HEK293 (cell line): Measurements from ENCODE around the gene MMP15.

Experiments
- CTCF ChIP-seq: fragments of 450-650 bp; formaldehyde crosslinking; IDR thresholded peaks from 2 replicates; pipeline ENCODE4 v1.5.1; 2016; ENCODE audit warnings: missing biosample characterization, missing genetic modification characterization
- SP2 ChIP-seq: fragments of 450-650 bp; formaldehyde crosslinking; IDR thresholded peaks from 2 replicates; pipeline ENCODE4 v1.5.1; 2016; ENCODE audit warnings: missing biosample characterization, missing genetic modification characterization
- TSHZ1 ChIP-seq: fragments of 450-650 bp; formaldehyde crosslinking; IDR thresholded peaks from 2 replicates; pipeline ENCODE4 v1.5.1; 2016; ENCODE audit warnings: missing biosample characterization, missing genetic modification characterization, borderline replicate concordance
- ZNF362 ChIP-seq: fragments of 450-650 bp; formaldehyde crosslinking; IDR thresholded peaks from 2 replicates; pipeline ENCODE4 v1.5.1; 2016; ENCODE audit warnings: missing biosample characterization, missing genetic modification characterization
- ZNF398 ChIP-seq: fragments of 450-650 bp; formaldehyde crosslinking; IDR thresholded peaks from 2 replicates; pipeline ENCODE4 v1.5.1; 2017; ENCODE audit warnings: missing biosample characterization, missing genetic modification characterization
- ZNF423 ChIP-seq: fragments of 450-650 bp; formaldehyde crosslinking; IDR thresholded peaks from 2 replicates; pipeline ENCODE4 v1.5.1; 2016; ENCODE audit warnings: missing biosample characterization, missing genetic modification characterization

- TF ChIP-seq TSHZ1 (no peak), SP2 (tag by site-specific recombination) (no peak), ZNF362 (no peak), CTCF (tag by site-specific recombination) (no peak), ZNF398 (no peak), ZNF423 (tag by site-specific recombination) (no peak)
These were observed 62.5 kb downstream of the MMP15 start for GRCh38 chr16:58088091-58088490.
